AG04449 (cell line): ENCODE measurements around the gene LIMS2.

Experiments
- CTCF ChIA-PET: fragments of 350-600 bp; formaldehyde crosslinking; extraction: SDS; loops from one replicate; lab custom pipeline; 2021; ENCODE audit warnings: antibody characterized with exemption; lab: Yijun Ruan, JAX
- POLR2A ChIA-PET: fragments of 400-600, 350-600 bp; formaldehyde crosslinking; extraction: SDS; loops from one replicate; lab custom pipeline; 2020; ENCODE audit warnings: antibody characterized with exemption, inconsistent platforms; lab: Yijun Ruan, JAX
- DNase-seq: peaks from one replicate; pipeline ENCODE4 v3.0.0-alpha.2; 2010; ENCODE audit warnings: low read depth, low spot score
- H3K4me3 ChIP-seq: 2 replicates; pipeline ENCODE4 v1.5.1; 2011; ENCODE audit warnings: low read depth, mild to moderate bottlenecking, control low read depth, low read length
- CTCF ChIP-seq: IDR thresholded peaks from one replicate; pipeline ENCODE4 v1.5.1; 2011; ENCODE audit warnings: mild to moderate bottlenecking, moderate library complexity, low read length, control low read depth, inconsistent platforms; ENCODE audit not compliant: insufficient read depth; ENCODE audit errors: missing control alignments

Gene LIMS2

GRCh38 chr2:127636248-127637235 is 38.8 kb downstream of the LIMS2 start:
- no peak for TF ChIP-seq CTCF
- CTCF ChIA-PET: interaction anchor here (0.8 to 6.2 kb wide), 3 partner anchors 10 to 45 kb away, joined by 4 to 44 read pairs (median 4); no protein-coding TSS in a partner anchor
- no peak for DNase-seq
- no peak overlapping the region for H3K4me3 ChIP-seq
- POLR2A ChIA-PET: no interaction called here

DNA sequence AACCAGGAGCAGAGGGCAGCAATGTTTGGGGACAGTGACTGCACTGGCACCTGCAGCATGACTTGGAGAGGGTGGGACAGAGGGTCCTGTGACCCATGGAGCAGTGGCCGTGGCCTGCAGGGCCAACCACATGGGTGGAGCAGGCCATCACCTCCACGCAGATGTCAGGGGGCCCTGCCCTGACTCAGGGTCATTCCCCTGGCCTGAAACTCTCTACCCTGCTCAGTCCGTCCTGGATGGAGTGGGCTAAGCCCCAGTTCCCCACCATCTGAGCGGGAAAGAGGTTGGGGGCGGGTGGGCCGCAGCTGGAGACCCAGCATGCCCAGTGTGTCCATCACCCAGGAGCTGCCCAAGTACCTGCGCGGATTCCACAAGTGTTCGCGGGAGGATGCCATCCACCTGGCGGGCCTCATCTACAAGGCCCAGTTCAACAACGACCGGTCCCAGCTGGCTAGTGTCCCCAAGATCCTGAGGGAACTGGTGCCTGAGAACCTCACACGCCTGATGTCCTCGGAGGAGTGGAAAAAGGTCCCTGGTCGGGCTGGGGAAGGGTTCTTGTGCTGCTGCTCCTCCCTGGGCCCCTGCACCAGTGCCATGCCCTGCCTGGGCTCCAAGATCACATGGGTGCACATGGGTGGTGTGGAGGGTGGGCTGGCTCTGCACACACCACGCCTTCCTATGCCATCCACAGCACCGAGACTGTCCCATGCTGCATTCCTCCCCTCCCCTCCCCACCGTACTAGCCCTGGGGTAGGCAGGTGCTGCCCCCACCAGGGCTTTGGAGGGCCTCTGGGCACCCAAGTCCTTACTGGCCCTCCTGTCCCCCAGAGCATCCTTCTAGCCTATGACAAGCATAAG is 39.7 kb downstream of the LIMS2 start:
- TF ChIP-seq CTCF: no peak
- no peak for DNase-seq
- ChIA-PET CTCF (interaction anchor here (1.2 kb wide), 1 partner anchor 44 kb away, joined by 4 read pairs; no protein-coding TSS in a partner anchor), POLR2A (no interaction called here)
- no peak overlapping the region for H3K4me3 ChIP-seq

DNA sequence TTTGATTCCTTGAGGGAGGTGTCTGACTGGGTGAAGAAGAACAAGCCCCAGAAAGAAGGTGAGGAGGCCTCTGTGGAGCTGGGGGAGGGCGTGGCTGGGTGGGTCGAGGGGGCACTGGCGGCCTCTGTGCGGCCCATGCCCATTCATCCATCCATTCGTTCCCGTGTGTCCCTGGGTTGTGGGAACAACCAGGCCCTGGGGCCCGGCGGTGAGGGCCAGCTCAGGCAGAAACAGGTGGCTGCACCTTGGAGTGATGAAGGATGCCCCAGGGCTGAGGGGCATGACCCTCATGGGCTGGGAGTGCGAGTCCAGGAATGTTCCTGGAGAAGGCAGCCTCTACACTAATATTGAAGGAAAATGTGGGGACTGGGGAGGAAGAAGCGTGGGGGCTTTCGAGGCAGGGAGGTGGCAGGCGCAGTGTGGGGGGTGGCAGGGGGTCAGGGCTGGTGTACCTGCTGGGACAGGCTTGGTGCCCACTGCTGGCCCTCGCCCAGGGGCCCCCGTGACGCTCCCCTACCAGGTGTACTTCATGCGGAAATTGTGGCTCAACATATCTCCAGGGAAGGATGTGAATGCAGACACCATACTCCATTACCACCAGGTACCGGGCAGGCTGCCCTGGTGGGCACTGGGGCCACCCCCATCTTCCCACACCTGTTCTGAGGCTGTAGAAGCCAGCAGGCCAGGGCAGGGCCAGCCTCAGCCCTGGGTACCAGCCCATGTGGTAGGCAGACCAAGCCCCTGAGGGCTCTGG is 40.5 kb downstream of the LIMS2 start:
- ChIA-PET POLR2A (interaction anchor here (0.7 kb wide), 1 partner anchor 10 kb away, joined by 3 read pairs; no protein-coding TSS in a partner anchor), CTCF (no interaction called here)
- TF ChIP-seq CTCF: no peak
- no peak for DNase-seq
- no peak overlapping the region for H3K4me3 ChIP-seq

DNA sequence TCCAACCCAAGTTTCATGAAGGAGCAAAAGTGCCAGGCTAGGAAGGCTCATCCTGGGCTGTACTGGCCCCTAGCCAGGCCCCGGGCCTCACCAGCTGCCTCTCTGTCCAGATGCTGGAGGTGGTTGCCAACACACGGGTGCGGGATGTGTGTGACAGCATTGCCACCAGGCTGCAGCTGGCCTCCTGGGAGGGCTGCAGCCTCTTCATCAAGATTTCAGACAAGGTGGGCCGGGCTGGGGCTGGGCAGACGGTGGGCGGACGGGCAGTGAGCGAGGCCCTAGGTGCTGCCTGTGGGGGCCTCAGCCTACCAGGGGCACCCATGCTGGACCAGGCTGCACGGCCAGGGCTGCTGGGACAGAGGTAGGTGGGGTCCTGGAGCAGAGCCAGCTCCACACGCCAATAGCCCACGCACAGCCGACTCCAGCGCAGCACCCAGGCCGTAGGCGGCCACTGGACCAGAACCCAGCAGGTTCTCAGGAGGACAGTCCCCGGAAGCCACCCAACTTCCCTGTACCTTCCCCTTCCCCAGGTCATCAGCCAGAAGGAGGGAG is 41.2 kb downstream of the LIMS2 start:
- TF ChIP-seq CTCF: no peak
- DNase-seq: no peak
- H3K4me3 ChIP-seq: no peak overlapping the region
- ChIA-PET POLR2A (interaction anchor here (0.7 kb wide), 1 partner anchor 11 kb away, joined by 3 read pairs; no protein-coding TSS in a partner anchor), CTCF (no interaction called here)

- POLR2A ChIA-PET: no interaction called here
- no peak for DNase-seq
- CTCF ChIA-PET: no interaction called here
Observed at GRCh38 chr2:127633556-127634065, 41.7 kb downstream of the LIMS2 start.

More at GRCh38 chr2:127633556-127634065, 41.7 kb downstream of the LIMS2 start:
- no peak for TF ChIP-seq CTCF
- no peak overlapping the region for H3K4me3 ChIP-seq
